ENCODE measurements around the gene POFUT2.

POFUT2 gene

GRCh38 chr21:45222001-45222400 lies 65.7 kb downstream of the POFUT2 start:
- no peak for DNase-seq (ENCODE audit: low read depth, low spot score)
- ChIA-PET CTCF (no interaction called here), POLR2A (no interaction called here)
- TF ChIP-seq, protein P1, sequence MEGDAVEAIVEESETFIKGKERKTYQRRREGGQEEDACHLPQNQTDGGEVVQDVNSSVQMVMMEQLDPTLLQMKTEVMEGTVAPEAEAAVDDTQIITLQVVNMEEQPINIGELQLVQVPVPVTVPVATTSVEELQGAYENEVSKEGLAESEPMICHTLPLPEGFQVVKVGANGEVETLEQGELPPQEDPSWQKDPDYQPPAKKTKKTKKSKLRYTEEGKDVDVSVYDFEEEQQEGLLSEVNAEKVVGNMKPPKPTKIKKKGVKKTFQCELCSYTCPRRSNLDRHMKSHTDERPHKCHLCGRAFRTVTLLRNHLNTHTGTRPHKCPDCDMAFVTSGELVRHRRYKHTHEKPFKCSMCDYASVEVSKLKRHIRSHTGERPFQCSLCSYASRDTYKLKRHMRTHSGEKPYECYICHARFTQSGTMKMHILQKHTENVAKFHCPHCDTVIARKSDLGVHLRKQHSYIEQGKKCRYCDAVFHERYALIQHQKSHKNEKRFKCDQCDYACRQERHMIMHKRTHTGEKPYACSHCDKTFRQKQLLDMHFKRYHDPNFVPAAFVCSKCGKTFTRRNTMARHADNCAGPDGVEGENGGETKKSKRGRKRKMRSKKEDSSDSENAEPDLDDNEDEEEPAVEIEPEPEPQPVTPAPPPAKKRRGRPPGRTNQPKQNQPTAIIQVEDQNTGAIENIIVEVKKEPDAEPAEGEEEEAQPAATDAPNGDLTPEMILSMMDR (IDR thresholded peaks at IDR 0.05; ENCODE audit: insufficient read depth, low read length, missing control alignments): no peak
- H3K4me3 ChIP-seq (ENCODE audit: low read depth, low read length): no peak overlapping the region

DNA sequence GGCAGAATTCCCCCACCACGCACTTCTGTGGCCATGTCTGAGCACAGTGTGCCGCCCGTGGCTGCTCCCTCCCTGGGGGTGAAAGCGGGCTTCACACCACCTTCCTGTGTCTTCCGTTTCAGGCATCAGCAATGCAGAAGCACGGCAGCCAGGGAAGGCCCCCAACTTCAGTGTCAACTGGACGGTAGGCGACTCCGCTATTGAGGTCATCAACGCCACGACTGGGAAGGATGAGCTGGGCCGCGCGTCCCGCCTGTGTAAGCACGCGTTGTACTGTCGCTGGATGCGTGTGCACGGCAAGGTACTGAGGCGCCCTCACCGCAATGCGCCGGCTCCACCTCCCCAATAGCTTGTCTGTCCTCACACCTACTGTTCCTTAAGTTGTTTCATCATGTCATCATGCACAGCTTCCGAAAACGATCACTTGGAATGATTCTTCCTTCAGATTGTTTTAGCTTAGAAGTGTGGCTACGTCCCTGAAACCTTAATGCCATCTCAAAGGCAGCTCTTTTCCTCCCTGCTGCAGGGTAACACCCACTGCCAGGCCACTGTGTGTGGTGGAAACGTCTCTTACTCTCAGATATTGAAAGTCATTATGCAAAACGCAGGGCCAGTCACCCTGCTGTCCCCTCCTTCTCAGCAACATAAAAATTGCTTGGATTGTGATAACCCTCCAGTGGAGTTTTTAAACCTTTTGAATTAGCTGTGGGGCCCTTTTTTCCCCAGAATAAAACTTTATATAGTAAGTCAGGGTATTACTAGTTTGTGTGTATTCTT lies 66.8 kb downstream of the POFUT2 start:
- POLR2A ChIA-PET: no interaction called here
- DNase-seq (ENCODE audit: low read depth, low spot score): no peak
- CTCF ChIA-PET: interaction anchor here (0.8 kb wide), 1 partner anchor 80 kb away, joined by 3 read pairs; no protein-coding TSS in a partner anchor

DNA sequence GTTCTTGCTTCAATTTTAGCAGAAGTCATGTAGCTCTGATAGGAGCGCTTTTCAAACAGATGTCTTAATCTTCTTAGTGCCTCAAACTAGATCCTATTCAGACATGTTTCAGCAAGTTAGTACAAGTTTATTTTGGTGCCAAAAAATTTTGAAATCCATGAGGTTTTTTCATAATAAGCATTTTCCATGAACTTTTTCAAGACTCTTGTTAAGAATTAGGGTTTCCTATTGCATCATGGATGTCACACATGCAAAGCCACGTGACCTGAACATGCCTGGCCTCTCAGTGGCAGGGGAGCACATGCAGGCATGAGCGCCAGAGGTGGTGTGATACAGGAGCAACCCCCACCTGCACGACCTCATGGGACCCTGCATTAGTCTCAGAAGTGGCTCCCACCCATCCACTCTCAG lies 67.6 kb downstream of the POFUT2 start:
- no peak overlapping the region for H3K4me3 ChIP-seq (ENCODE audit: low read depth, low read length)
- TF ChIP-seq, protein P1 (IDR thresholded peaks at IDR 0.05; ENCODE audit: insufficient read depth, low read length, missing control alignments): no peak
- ChIA-PET CTCF (interaction anchor here (1.4 kb wide), 1 partner anchor 80 kb away, joined by 3 read pairs; no protein-coding TSS in a partner anchor), POLR2A (no interaction called here)
- DNase-seq (ENCODE audit: low read depth, low spot score): peak; percentile 4

More for the DNA sequence above, 66.8 kb downstream of the POFUT2 start:
- TF ChIP-seq, protein P1 (IDR thresholded peaks at IDR 0.05; ENCODE audit: insufficient read depth, low read length, missing control alignments): no peak
- H3K4me3 ChIP-seq (ENCODE audit: low read depth, low read length): no peak overlapping the region

DNA sequence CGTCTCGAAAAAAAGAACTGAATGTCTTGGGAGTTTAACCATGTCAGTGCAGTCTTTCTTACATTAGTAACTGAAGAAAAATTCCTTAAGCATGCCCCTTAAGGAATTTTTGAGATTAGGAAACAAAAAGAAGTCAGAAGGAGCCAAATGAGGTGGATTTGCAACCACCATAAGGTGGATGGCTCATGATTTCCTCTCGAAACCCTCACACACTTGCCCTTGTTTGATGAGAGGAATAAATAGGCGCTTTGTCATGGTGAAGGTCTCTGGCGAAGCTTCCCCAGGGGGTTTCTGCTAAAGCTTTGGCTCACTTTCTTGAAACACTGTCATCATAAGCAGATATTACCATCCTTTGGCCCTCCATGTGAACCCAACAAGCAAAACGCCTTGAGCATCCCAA lies 68.2 kb downstream of the POFUT2 start:
- ChIA-PET CTCF (interaction anchor here (1.2 to 1.4 kb wide), 2 partner anchors 12 to 79 kb away, joined by 3 read pairs; no protein-coding TSS in a partner anchor), POLR2A (no interaction called here)
- TF ChIP-seq, protein P1 (IDR thresholded peaks at IDR 0.05; ENCODE audit: insufficient read depth, low read length, missing control alignments): no peak
- DNase-seq (ENCODE audit: low read depth, low spot score): no peak
- no peak overlapping the region for H3K4me3 ChIP-seq (ENCODE audit: low read depth, low read length)

GRCh38 chr21:45217010-45217409 lies 70.7 kb downstream of the POFUT2 start:
- CTCF ChIA-PET: no interaction called here
- POLR2A ChIA-PET: no interaction called here
- H3K4me3 ChIP-seq (ENCODE audit: low read depth, low read length): no peak overlapping the region
- TF ChIP-seq, protein P1 (IDR thresholded peaks at IDR 0.05; ENCODE audit: insufficient read depth, low read length, missing control alignments): no peak
- no peak for DNase-seq (ENCODE audit: low read depth, low spot score)

DNA sequence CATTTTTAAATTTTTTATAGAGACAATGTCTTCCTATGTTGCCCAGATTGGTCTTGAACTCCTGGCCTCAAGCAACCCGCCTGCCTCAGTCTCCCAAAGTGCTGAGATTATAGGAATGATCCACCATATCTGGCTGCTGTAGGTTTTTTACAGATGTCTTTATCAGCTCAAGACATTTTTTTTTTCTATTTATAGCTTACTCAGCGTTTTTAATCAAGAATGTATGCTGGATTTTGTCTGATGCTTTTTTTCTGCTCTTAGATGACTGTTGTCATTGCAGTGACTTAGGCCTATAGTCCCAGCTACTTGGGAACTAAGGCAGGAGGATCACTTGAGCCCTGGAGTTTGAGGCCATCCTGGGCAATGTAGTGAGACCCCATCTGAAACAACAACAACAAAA lies 72.5 kb downstream of the POFUT2 start:
- TF ChIP-seq, protein P1 (IDR thresholded peaks at IDR 0.05; ENCODE audit: insufficient read depth, low read length, missing control alignments): no peak
- no peak for DNase-seq (ENCODE audit: low read depth, low spot score)
- ChIA-PET POLR2A (no interaction called here), CTCF (interaction anchor here (1.0 kb wide), 2 partner anchors 26 to 78 kb away, joined by 3 read pairs; no protein-coding TSS in a partner anchor)
- no peak overlapping the region for H3K4me3 ChIP-seq (ENCODE audit: low read depth, low read length)

All from AG04449 (cell line).